ACC112 (cell line): Measurements from ENCODE around the gene RASD2.
"Not testable (repeated sequence)": the region's sequence is repeated elsewhere in the genome, so short reads cannot be mapped to it uniquely, and the experiment has no call there.

ENCODE experiments used
- H2AFZ ChIP-seq: fragments of 200-600 bp; sonication (generic); one replicate; pipeline ENCODE4 v1.6.0; 2017; ENCODE audit warnings: antibody characterized with exemption, low read length; ENCODE audit not compliant: unreplicated experiment
- H3K27ac ChIP-seq: fragments of 200-600 bp; sonication (generic); 2 replicates; pipeline ENCODE4 v1.5.1; 2014; ENCODE audit warnings: low read depth, mild to moderate bottlenecking, antibody characterized with exemption, low read length, moderate library complexity
- H3K27me3 ChIP-seq: fragments of 200-600 bp; sonication (generic); 2 replicates; pipeline ENCODE4 v1.6.1; 2014; ENCODE audit warnings: mild to moderate bottlenecking, antibody characterized with exemption, low read length, moderate library complexity, mixed read lengths; ENCODE audit not compliant: insufficient read depth
- H3K36me3 ChIP-seq: fragments of 200-600 bp; sonication (generic); 2 replicates; pipeline ENCODE4 v1.6.1; 2016; ENCODE audit warnings: mild to moderate bottlenecking, antibody characterized with exemption, low read length, moderate library complexity, mixed read lengths; ENCODE audit not compliant: insufficient read depth
- H3K4me1 ChIP-seq: fragments of 200-600 bp; sonication (generic); one replicate; pipeline ENCODE4 v1.6.1; 2016; ENCODE audit warnings: low read length, mixed read lengths; ENCODE audit not compliant: insufficient read depth, unreplicated experiment, control insufficient read depth
- H3K4me3 ChIP-seq: fragments of 200-600 bp; sonication (generic); 2 replicates; pipeline ENCODE4 v1.5.1; 2014; ENCODE audit warnings: mild to moderate bottlenecking, low read depth, low read length
- H3K79me2 ChIP-seq: fragments of 200-600 bp; sonication (generic); one replicate; pipeline ENCODE4 v1.6.0; 2016; ENCODE audit warnings: low read length; ENCODE audit not compliant: control insufficient read depth, unreplicated experiment, insufficient read depth

RASD2 gene

GRCh38 chr22:35540595-35541253, at the start of gene RASD2:
TSS of gene RASD2 (plus strand) at chr22:35540831. CDS start at chr22:35546810, 5,979 bp downstream.
- H3K4me3 ChIP-seq = peak within 1 kb of the TSS; percentile 73
- no peak within 1 kb of the TSS for H3K27ac ChIP-seq
- peak within 1 kb of the TSS; percentile 50 for H2AFZ ChIP-seq
- H3K27me3 ChIP-seq = peaks cover 23% of the 10 kb centered on the region
- no peaks in the 10 kb centered on the region for H3K79me2 ChIP-seq
- H3K4me1 ChIP-seq = peaks cover 3% of the 10 kb centered on the region
- H3K36me3 ChIP-seq = no peaks in the 10 kb centered on the region

- H3K36me3 ChIP-seq, H3K27ac ChIP-seq: not testable (repeated sequence)
Observed at GRCh38 chr22:35491061-35491907, 49.3 kb upstream of the RASD2 start.

GRCh38 chr22:35491908-35492380, 48.7 kb upstream of the RASD2 start:
- Histone ChIP-seq H3K79me2 (no peaks in the 10 kb centered on the region), H3K4me1 (no peaks in the 10 kb centered on the region), H2AFZ (no peak overlapping the region), H3K27me3 (no peaks in the 10 kb centered on the region), H3K27ac (no peak overlapping the region), H3K36me3 (no peaks in the 10 kb centered on the region), H3K4me3 (no peak overlapping the region)

More at GRCh38 chr22:35491061-35491907, 49.3 kb upstream of the RASD2 start:
- H3K27me3 ChIP-seq, H3K4me3 ChIP-seq, H3K4me1 ChIP-seq, H2AFZ ChIP-seq, H3K79me2 ChIP-seq: not testable (repeated sequence)

- Histone ChIP-seq H3K79me2 (no peaks in the 10 kb centered on the region), H3K36me3 (no peaks in the 10 kb centered on the region), H3K4me1 (no peaks in the 10 kb centered on the region), H2AFZ (no peak overlapping the region), H3K27me3 (peaks cover 5% of the 10 kb centered on the region), H3K27ac (no peak overlapping the region), H3K4me3 (no peak overlapping the region)
Observed at GRCh38 chr22:35493074-35493473, 47.6 kb upstream of the RASD2 start.

GRCh38 chr22:35495711-35496110, 44.9 kb upstream of the RASD2 start:
- H2AFZ ChIP-seq, H3K4me1 ChIP-seq, H3K79me2 ChIP-seq, H3K4me3 ChIP-seq, H3K27ac ChIP-seq, H3K36me3 ChIP-seq: not testable (repeated sequence)
- H3K27me3 ChIP-seq = peaks cover 23% of the 10 kb centered on the region

GRCh38 chr22:35496768-35497312, 43.8 kb upstream of the RASD2 start:
- Histone ChIP-seq H3K36me3 (no peaks in the 10 kb centered on the region), H3K4me3 (no peak overlapping the region), H3K27me3 (peaks cover 23% of the 10 kb centered on the region), H3K27ac (no peak overlapping the region), H3K79me2 (no peaks in the 10 kb centered on the region), H3K4me1 (no peaks in the 10 kb centered on the region), H2AFZ (no peak overlapping the region)

GRCh38 chr22:35498026-35498800, 42.4 kb upstream of the RASD2 start:
- Histone ChIP-seq H2AFZ (no peak overlapping the region), H3K79me2 (no peaks in the 10 kb centered on the region), H3K27ac (no peak overlapping the region), H3K4me3 (no peak overlapping the region), H3K27me3 (peaks cover 23% of the 10 kb centered on the region), H3K36me3 (no peaks in the 10 kb centered on the region), H3K4me1 (no peaks in the 10 kb centered on the region)

- Histone ChIP-seq H3K27me3 (peaks cover 33% of the 10 kb centered on the region), H3K4me1 (no peaks in the 10 kb centered on the region), H2AFZ (no peak overlapping the region), H3K27ac (no peak overlapping the region), H3K36me3 (no peaks in the 10 kb centered on the region), H3K79me2 (no peaks in the 10 kb centered on the region), H3K4me3 (no peak overlapping the region)
Observed at GRCh38 chr22:35502836-35503235, 37.8 kb upstream of the RASD2 start.

- Histone ChIP-seq H2AFZ (no peak overlapping the region), H3K4me3 (no peak overlapping the region), H3K36me3 (no peaks in the 10 kb centered on the region), H3K79me2 (no peaks in the 10 kb centered on the region), H3K4me1 (peaks cover 6% of the 10 kb centered on the region), H3K27ac (no peak overlapping the region), H3K27me3 (peaks cover 14% of the 10 kb centered on the region)
Observed at GRCh38 chr22:35505399-35506258, 35.0 kb upstream of the RASD2 start.

GRCh38 chr22:35506259-35506570, 34.4 kb upstream of the RASD2 start:
- Histone ChIP-seq H3K79me2 (no peaks in the 10 kb centered on the region), H3K27ac (no peak overlapping the region), H3K4me3 (no peak overlapping the region), H2AFZ (no peak overlapping the region), H3K4me1 (peaks cover 10% of the 10 kb centered on the region), H3K27me3 (peaks cover 14% of the 10 kb centered on the region), H3K36me3 (no peaks in the 10 kb centered on the region)
